PC-9 (cell line): ENCODE results near the gene SHISA7.
"Not testable (repeated sequence)": the region's sequence is repeated elsewhere in the genome, so short reads cannot be mapped to it uniquely, and the experiment has no call there.

Experiments
- EZH2 ChIP-seq: fragments of 200-600 bp; sonication (generic); IDR thresholded peaks from 2 replicates; pipeline ENCODE4 v1.8.0; 2017; ENCODE audit warnings: antibody characterized with exemption, low read depth
- TF ChIP-seq, protein P1 (sequence below): fragments of 200-600 bp; sonication (generic); conservative IDR thresholded peaks from 2 replicates; pipeline ENCODE4 v1.6.1; 2017; ENCODE audit warnings: mixed run types, antibody characterized with exemption, mild to moderate bottlenecking, moderate library complexity

DNA sequence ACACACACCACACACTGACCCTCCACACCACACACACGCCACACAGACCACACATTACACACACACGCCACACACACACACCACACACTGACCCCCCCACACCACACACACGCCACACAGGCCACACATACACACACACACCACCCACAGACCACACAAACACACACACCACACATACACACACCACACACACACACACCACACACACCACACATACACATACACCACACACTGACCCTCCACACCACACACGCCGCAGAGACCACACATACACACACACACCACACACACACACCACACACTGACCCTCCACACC lies 5.0 kb upstream of the SHISA7 start:
- TF ChIP-seq, protein P1, sequence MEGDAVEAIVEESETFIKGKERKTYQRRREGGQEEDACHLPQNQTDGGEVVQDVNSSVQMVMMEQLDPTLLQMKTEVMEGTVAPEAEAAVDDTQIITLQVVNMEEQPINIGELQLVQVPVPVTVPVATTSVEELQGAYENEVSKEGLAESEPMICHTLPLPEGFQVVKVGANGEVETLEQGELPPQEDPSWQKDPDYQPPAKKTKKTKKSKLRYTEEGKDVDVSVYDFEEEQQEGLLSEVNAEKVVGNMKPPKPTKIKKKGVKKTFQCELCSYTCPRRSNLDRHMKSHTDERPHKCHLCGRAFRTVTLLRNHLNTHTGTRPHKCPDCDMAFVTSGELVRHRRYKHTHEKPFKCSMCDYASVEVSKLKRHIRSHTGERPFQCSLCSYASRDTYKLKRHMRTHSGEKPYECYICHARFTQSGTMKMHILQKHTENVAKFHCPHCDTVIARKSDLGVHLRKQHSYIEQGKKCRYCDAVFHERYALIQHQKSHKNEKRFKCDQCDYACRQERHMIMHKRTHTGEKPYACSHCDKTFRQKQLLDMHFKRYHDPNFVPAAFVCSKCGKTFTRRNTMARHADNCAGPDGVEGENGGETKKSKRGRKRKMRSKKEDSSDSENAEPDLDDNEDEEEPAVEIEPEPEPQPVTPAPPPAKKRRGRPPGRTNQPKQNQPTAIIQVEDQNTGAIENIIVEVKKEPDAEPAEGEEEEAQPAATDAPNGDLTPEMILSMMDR: not testable (repeated sequence)
- not testable (repeated sequence) for TF ChIP-seq EZH2
